ENCODE measurements around the gene AOPEP.

The AOPEP gene

DNA sequence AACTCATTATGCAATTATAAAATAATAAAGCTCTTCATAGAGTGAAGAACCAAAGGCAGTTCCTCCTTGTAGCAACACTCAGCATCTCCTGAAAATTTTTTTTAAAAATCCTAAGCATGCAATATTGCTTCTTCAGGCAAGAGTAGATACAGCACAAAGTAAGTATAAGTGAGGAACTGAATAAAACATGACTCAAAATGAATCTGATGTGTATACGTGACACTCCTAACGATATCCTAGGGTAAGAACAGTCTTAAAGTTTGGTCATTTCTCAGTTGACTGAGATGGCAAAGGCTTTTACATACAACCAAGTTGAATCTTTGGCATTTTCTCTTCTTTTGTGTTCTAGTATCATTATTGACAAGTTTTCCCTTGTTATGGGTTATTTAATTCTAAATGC is 41.1 kb upstream of the AOPEP start:
- H3K4me2 ChIP-seq (ENCODE audit: low read depth, low read length, poor library complexity, severe bottlenecking) = no peak overlapping the region
- H3K4me3 ChIP-seq (ENCODE audit: insufficient read depth, low read length, poor library complexity, severe bottlenecking) = no peak overlapping the region
- no peaks in the 10 kb centered on the region for H4K20me1 ChIP-seq (ENCODE audit: low read depth, low read length)
- H3K27me3 ChIP-seq (ENCODE audit: low read length) = no peaks in the 10 kb centered on the region
- no peaks in the 10 kb centered on the region for H3F3A ChIP-seq (ENCODE audit: insufficient read depth)
- no peak overlapping the region for H3K27ac ChIP-seq (ENCODE audit: low read depth, low read length)
- H3K79me2 ChIP-seq (ENCODE audit: insufficient read depth, low read length) = no peaks in the 10 kb centered on the region
- no peaks in the 10 kb centered on the region for H3K36me3 ChIP-seq (ENCODE audit: low read length)
- no peaks in the 10 kb centered on the region for H3K9me2 ChIP-seq (replicated peaks; ENCODE audit: insufficient read depth, low read length)
- no peak overlapping the region for H2AFZ ChIP-seq (ENCODE audit: low read depth, low read length, severe bottlenecking)
- H3K9ac ChIP-seq (ENCODE audit: low read length) = no peak overlapping the region
- TF ChIP-seq, protein P1, sequence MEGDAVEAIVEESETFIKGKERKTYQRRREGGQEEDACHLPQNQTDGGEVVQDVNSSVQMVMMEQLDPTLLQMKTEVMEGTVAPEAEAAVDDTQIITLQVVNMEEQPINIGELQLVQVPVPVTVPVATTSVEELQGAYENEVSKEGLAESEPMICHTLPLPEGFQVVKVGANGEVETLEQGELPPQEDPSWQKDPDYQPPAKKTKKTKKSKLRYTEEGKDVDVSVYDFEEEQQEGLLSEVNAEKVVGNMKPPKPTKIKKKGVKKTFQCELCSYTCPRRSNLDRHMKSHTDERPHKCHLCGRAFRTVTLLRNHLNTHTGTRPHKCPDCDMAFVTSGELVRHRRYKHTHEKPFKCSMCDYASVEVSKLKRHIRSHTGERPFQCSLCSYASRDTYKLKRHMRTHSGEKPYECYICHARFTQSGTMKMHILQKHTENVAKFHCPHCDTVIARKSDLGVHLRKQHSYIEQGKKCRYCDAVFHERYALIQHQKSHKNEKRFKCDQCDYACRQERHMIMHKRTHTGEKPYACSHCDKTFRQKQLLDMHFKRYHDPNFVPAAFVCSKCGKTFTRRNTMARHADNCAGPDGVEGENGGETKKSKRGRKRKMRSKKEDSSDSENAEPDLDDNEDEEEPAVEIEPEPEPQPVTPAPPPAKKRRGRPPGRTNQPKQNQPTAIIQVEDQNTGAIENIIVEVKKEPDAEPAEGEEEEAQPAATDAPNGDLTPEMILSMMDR (IDR thresholded peaks at IDR 0.05; ENCODE audit: insufficient read depth, low read length, poor library complexity, severe bottlenecking) = no peak
- TF ChIP-seq EZH2phosphoT487 (conservative IDR thresholded peaks at IDR 0.05; ENCODE audit: low read length) = no peak
- no peaks in the 10 kb centered on the region for H3K9me3 ChIP-seq (ENCODE audit: insufficient read depth, low read length)

DNA sequence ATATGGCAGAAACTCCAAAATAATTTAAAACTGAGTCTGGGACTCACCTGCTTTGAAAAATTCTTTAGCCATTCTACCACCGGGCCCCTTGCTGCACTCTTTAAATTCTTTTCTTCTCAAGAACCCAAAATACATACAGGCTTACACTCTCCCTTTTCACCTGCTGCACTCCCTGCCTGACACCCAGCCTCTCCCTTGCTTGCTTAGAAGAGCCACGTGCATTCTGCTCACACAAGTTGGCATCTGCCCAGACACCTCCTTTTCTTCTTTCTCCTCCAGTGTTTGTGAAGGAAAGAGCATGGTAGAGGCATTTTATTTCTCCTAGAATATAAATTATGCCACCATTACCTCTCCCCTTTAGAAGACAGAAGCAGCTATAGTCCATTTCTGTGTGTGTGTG is 39.0 kb upstream of the AOPEP start:
- no peaks in the 10 kb centered on the region for H3K79me2 ChIP-seq (ENCODE audit: insufficient read depth, low read length)
- H3K9me3 ChIP-seq (ENCODE audit: insufficient read depth, low read length) = no peaks in the 10 kb centered on the region
- H2AFZ ChIP-seq (ENCODE audit: low read depth, low read length, severe bottlenecking) = no peak overlapping the region
- no peak overlapping the region for H3K9ac ChIP-seq (ENCODE audit: low read length)
- no peak overlapping the region for H3K4me2 ChIP-seq (ENCODE audit: low read depth, low read length, poor library complexity, severe bottlenecking)
- H3K27ac ChIP-seq (ENCODE audit: low read depth, low read length) = no peak overlapping the region
- TF ChIP-seq, protein P1 (IDR thresholded peaks at IDR 0.05; ENCODE audit: insufficient read depth, low read length, poor library complexity, severe bottlenecking) = no peak
- H3K36me3 ChIP-seq (ENCODE audit: low read length) = no peaks in the 10 kb centered on the region
- no peak overlapping the region for H3K4me3 ChIP-seq (ENCODE audit: insufficient read depth, low read length, poor library complexity, severe bottlenecking)
- H3F3A ChIP-seq (ENCODE audit: insufficient read depth) = no peaks in the 10 kb centered on the region
- no peaks in the 10 kb centered on the region for H4K20me1 ChIP-seq (ENCODE audit: low read depth, low read length)
- no peaks in the 10 kb centered on the region for H3K9me2 ChIP-seq (replicated peaks; ENCODE audit: insufficient read depth, low read length)
- H3K27me3 ChIP-seq (ENCODE audit: low read length) = no peaks in the 10 kb centered on the region

DNA sequence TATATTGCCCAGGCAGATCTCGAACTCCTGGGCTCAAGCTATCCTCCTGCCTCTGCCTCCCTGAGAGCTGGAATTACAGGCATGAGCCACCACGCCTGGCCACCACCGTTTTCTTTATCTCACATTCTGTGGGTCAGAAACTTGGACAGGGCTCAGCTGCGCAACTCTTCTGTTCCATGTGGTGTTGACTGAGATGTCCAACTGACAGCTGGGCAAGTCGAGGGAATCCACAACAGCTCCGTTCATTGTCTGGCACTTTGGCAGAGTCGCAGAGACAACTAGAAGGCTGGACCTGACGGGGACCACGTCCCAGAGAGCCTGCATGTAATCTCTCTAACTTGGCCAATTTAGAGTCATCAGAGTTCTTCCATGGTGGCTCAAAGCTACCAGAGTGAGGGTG is 36.2 kb upstream of the AOPEP start:
- Histone ChIP-seq H3K9me3 (ENCODE audit: insufficient read depth, low read length) (no peaks in the 10 kb centered on the region), H3F3A (ENCODE audit: insufficient read depth) (no peaks in the 10 kb centered on the region), H2AFZ (ENCODE audit: low read depth, low read length, severe bottlenecking) (no peak overlapping the region), H3K79me2 (ENCODE audit: insufficient read depth, low read length) (no peaks in the 10 kb centered on the region), H3K9ac (ENCODE audit: low read length) (no peak overlapping the region), H3K27me3 (ENCODE audit: low read length) (no peaks in the 10 kb centered on the region), H3K4me3 (ENCODE audit: insufficient read depth, low read length, poor library complexity, severe bottlenecking) (no peak overlapping the region), H3K4me2 (ENCODE audit: low read depth, low read length, poor library complexity, severe bottlenecking) (no peak overlapping the region), H4K20me1 (ENCODE audit: low read depth, low read length) (no peaks in the 10 kb centered on the region), H3K27ac (ENCODE audit: low read depth, low read length) (no peak overlapping the region), H3K36me3 (ENCODE audit: low read length) (no peaks in the 10 kb centered on the region), H3K9me2 (replicated peaks; ENCODE audit: insufficient read depth, low read length) (no peaks in the 10 kb centered on the region)
- TF ChIP-seq EZH2phosphoT487 (conservative IDR thresholded peaks at IDR 0.05; ENCODE audit: low read length) = no peak
- TF ChIP-seq, protein P1 (IDR thresholded peaks at IDR 0.05; ENCODE audit: insufficient read depth, low read length, poor library complexity, severe bottlenecking) = no peak

DNA sequence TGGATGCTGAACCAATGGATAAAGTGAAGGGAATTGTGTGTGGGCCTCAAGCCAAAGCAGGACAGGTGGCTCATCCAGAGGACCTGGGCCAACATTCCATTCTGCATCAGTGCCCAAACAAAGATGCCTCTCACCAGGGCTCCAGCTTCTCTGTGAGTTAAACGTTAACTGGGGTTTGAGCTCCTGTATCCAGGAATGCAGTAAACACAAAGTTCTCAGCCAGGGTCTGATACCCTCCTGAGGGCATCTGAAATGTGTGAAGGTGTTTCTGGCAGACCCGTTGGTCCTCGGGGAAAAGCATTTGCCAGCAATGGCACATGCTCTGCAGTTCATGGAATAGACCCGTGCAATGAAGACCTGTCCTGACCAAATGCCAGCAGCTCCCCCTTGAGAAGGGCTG is 33.9 kb upstream of the AOPEP start:
- Histone ChIP-seq H3K27me3 (ENCODE audit: low read length) (no peaks in the 10 kb centered on the region), H2AFZ (ENCODE audit: low read depth, low read length, severe bottlenecking) (no peak overlapping the region), H3K9ac (ENCODE audit: low read length) (no peak overlapping the region), H3K4me2 (ENCODE audit: low read depth, low read length, poor library complexity, severe bottlenecking) (no peak overlapping the region), H3K9me2 (replicated peaks; ENCODE audit: insufficient read depth, low read length) (no peaks in the 10 kb centered on the region), H3F3A (ENCODE audit: insufficient read depth) (no peaks in the 10 kb centered on the region), H3K4me3 (ENCODE audit: insufficient read depth, low read length, poor library complexity, severe bottlenecking) (no peak overlapping the region), H3K9me3 (ENCODE audit: insufficient read depth, low read length) (no peaks in the 10 kb centered on the region), H3K79me2 (ENCODE audit: insufficient read depth, low read length) (no peaks in the 10 kb centered on the region), H4K20me1 (ENCODE audit: low read depth, low read length) (no peaks in the 10 kb centered on the region), H3K27ac (ENCODE audit: low read depth, low read length) (no peak overlapping the region), H3K36me3 (ENCODE audit: low read length) (no peaks in the 10 kb centered on the region)
- TF ChIP-seq EZH2phosphoT487 (conservative IDR thresholded peaks at IDR 0.05; ENCODE audit: low read length) = no peak
- TF ChIP-seq, protein P1 (IDR thresholded peaks at IDR 0.05; ENCODE audit: insufficient read depth, low read length, poor library complexity, severe bottlenecking) = no peak

Measured in SU-DHL-6 (cell line).